Stimulated activated naive CD8-positive, alpha-beta T cell treated with anti-CD3 and anti-CD28 coated beads, Interleukin-15, Interleukin-2, amounts not matched to agents 100 U/mL and 50 U/mL, for 24 hours (primary cell): ENCODE results near the gene BLNK.

Source experiments
- ATAC-seq: fragments of 150-1000 bp; cut with Tn5 transposase; one replicate; pipeline ENCODE4 v1.10.0; 2021
- DNase-seq: peaks from one replicate; pipeline ENCODE4 v3.0.0; 2021

BLNK gene

DNA sequence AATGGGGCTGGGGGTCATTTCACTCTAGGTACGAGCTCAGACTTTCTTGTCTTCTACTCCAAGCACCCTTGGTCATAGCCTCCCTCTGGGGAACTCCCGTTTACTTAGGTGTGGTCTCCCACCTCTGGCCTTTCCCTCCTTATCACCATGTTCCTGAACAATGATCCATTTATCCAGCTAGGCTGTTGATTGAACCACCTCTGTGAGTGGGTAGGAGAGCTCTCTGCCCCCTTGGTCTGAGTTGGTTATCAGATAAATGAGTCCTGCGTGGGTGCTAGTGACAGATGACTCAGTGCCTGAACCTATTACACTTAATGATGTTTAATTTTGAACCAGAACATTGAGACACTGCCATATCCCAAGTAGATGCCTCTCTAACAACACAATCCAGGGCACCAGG lies 9.4 kb downstream of the BLNK start:
- no peak for DNase-seq
- no peak for ATAC-seq

DNA sequence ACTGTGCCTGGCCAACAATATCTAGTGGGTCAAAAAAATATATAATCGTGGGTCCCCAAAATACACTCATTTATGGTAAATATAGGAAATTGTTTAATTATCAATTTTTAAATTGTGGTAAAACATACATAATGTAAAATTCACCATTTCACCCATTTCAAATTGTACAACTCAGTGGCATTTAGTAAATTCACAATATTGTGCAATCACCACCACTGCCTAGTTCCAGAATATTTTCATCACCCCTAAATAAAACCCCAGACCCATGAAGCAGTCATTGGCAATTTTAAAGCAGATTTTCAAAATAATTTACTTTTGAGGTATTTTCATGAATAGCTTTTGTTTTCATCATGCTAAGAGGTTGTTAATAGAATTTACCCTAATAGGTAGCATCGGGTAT lies 10.2 kb downstream of the BLNK start:
- no peak for ATAC-seq

DNA sequence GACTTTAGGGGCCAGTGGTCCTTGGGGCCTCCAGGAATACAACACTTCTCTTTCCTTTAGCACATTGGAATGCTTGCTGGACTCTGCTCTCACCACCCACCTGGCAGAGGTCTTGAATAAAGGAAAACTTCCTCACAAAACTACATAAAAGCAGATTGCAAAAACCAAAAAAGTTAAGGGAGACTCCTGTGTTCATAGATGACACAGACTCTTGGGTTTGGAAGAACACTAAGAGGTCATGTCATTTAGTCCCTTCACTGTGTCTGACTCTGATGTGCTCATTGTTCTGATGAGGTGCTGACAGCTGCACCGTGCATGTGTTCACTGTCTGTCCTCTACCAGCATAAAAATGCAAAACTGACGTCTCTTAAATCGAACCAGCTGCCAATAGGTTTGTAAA lies 11.4 kb downstream of the BLNK start:
- ATAC-seq (no peak), DNase-seq (no peak)

More for the DNA sequence above, 10.2 kb downstream of the BLNK start:
- DNase-seq: no peak

DNA sequence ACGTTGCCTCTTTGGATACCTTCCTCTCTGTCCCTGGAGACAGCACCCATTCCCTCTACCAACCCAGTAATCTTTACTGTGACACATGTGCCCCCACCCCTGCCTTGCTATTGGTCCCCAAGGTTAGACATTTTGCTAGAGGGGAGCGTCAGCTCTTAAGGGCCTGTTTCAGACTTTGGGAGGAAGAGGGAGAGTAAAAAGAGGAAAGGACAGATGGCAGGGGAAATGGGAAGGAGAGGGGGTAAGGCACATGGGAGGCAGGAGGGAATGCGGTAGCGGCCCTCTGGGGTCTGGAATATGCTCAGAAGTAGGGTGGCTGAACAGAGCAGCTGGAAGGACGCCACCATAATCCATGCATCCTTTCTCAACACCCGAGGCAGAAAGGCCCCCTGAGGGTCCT lies 12.2 kb downstream of the BLNK start:
- ATAC-seq (no peak), DNase-seq (no peak)

DNA sequence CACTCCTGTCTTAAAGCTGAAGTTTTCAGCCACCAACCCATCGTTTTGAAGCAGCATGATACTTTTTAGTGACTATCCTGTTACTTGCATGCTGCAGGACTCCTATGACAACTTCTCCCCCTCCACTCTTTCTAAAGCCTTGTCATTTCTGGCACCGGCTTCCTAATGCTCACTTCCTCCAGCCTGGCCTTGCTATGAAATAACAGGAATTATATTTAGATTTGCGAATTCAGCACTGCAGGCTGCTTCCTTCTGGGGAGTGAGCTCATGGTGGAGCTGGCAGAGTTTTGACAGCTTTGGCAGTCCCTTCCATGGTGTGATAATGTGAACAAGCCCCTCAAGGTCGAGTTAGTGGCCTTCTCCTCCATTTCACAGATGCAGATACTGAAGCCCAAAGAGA lies 13.4 kb downstream of the BLNK start:
- no peak for ATAC-seq
- no peak for DNase-seq

DNA sequence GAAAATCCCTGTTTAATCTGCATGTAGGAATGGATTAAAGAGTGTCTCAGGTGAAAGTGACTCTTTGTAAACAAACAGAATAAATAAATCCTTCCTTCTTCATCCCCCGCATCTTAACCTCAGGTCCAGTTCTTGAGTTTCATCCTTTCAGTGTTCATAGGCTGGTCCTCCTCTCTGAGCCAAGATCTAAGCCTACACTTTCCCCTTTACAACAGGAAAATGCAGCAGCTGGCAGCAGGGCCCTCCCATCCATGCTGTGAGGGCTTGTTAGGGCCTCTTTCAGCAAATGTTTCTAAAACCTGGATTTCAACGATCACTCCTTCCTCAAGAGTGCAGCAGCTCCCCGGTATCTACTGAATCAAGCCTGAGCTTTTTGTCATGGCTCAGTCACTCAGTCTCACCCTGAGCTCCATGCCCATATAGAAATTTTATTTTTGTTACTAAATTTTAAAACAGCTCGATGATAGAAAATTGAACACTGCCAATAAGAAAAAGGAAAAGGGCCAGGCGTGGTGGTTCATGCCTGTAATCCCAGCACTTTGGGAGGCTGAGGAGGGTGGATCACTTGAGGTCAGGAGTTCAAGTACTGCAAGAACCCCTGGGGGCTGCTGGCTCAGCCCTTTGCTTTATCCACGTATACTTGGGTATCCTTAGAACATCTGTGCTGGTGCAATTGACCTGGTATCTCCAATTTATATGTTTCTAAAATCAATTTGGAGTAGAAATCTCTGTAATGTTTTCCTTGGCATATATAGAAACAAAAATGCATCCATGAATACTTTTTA lies 15.6 kb downstream of the BLNK start:
- ATAC-seq (no peak), DNase-seq (no peak)

DNA sequence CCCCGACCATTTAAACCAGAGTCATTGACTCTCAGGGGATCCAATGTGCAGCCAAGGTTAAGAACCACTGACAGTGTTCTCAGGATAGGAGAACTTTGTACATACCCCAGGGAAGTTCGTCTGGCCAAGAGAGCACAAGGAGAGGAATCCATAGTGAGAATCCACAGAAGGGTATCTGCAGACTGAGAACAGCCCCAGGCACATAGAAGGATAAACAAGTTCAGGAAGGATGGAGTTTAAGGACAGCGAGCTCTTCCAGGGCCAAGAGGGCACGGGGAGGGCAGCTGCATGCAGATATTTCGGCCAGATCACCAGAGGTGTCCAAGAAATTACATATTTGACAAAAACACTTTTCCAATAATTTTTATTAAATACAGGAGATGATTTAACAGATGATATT lies 16.4 kb downstream of the BLNK start:
- ATAC-seq (no peak), DNase-seq (no peak)

DNA sequence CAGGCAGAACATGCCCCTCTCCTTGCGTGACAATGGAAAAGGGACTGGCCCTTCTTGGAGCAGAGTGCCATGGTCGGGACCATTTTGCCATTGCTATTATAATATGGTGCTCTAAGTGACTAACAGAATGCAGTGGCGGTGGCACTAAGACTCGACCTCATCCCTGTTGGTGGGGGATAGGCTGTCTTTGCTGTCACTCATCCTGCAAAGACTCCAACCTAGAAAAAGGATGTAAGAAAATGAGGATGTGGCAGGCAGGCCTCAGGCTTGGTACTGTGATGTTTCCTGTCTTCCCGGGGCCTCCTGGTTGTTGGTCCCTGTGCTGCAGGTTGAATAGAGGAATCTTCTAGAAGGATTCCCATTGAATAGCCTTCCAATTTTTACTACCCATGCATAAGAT lies 18.6 kb downstream of the BLNK start:
- DNase-seq (no peak), ATAC-seq (no peak)

DNA sequence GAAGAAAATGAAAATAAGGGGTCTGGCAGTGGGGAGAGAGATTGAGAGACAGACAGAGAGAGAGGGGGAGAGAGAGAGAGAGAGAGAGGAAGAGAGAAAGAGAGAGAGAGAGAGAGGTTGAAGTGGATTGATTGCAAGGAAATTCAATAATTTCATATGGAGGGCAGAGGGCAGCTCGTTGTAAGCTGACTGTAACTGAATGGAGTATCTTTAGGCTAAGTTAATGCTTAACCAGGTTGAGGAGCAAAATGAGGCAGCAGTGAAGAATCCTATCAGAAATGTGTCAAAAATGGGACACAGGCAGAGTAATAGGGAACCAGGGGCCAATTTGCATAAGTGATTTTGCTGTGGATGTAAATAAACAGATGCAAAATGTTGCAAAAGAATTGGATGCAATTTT lies 21.0 kb downstream of the BLNK start:
- DNase-seq (no peak), ATAC-seq (no peak)

DNA sequence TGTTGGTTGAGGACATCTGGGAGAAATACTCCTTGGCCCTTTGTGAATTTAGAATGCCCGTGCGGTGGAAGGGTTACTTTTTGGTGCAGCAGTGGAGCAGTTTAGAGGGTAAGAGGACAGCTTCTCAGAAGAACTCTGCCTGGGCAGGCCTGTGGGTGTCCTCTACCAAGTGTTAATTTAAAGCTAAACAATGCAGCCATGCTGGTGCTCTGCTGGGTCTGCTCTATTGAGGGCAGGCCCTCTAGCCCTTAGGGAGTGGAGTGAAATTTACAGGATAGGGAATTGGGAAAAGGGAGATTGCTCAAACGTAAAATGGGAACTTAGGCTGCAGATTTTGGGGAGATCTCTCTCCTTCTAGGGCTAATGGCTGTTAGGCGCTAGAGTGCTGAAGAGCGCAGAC lies 22.1 kb downstream of the BLNK start:
- ATAC-seq (no peak), DNase-seq (no peak)

DNA sequence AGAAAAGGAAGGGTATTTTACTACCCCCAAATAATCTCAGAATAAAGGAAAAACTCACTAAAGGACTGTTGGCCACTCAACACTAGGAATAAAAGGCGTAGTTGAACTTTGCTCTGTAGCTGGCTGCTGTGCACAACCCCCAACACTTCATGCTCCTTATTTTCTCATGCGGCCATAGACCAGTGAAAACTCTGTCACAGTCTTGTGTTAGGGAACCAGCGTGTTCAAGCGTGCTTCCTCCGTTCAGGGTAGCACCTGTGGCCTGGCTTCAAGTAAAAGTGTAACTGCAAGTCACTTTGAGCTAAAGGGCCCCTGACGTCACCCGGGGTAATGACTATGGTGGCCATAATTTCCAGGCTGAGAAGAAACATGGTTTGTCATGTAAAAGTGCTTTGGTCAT lies 27.0 kb downstream of the BLNK start:
- peak; percentile 31 for DNase-seq
- peak; percentile 49 for ATAC-seq

DNA sequence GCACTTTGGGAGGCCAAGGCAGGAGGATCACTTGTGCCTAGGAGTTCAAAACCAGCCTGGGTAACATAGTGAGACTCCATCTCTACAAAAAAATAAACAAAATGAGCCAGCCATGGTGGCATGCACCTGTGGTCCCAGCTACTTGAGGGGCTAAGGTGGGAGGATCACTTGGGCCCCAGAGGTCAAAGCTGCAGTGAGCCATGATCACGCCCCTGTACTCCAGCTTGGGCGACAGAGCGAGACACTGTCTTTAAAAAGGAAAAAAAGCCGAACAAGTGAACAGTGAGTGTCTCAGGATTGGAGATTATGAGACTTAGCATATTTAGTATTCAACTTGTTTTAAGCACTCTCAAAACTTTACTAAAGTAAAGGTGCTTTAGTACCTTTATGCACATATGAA lies 28.1 kb downstream of the BLNK start:
- DNase-seq (no peak), ATAC-seq (no peak)

DNA sequence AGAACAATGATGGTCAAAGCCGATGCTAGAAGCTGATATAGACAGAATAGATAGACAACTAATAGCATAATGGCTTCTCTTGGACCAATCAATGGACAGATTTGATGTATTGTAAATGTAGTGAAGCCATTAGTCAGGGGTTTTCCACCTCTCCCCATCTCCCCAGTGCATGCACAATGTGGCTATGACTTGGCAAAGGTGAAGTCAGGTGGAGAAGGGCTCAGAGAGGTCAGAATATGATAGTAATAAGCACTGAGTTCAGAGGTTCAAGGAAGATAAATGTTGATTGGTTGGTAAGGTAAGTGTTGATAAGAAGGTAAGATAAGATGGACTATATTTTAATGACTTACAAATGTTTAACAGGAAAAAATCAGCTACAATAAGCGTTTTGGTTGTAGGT lies 28.5 kb downstream of the BLNK start:
- DNase-seq: no peak

DNA sequence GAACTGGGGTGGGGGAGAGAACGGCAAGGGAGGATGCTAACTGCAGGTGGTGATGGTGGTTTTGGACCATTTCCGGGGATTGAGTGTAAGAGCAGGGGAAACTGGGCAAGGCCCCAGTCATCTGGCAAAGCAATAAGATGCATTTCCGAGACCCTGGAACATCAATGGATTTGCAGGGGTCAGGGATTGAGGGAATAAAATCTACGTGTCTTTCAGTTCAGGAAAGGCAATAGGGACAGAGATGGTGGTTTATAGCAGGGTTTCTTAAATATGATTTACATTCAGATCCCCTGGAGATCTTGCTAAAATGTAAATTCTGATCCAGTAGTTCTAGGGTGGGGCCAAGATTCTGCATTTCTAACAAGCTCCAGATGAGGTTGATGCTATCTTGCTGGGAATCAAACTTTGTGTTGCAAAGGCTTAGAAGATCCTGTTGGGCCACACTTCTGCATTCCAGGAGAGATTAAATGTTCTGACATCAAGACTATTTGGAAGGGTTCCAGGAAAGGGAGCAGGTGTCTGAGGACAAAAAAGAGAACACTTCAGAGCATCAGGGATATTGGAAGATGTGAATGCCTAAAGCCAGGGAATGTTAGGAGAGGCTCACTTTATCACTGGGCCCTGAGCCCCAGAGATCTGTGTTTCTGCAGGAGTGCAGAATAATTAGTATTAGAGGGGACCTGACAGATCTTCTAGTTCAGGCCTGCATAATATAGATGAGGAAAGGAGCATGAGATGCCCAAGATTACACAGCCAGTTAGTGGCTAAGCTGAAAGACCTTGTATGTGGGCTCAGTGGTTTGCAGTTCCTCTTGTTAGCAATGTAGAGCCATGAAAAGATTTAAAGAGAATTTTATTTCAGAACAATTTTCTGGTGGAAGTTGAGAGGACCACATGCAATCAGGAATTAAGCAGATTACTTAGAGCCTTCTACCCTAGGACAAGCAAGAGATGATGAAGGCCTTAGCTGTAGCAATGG lies 32.4 kb downstream of the BLNK start:
- no peak for ATAC-seq
- DNase-seq: no peak

More for the DNA sequence above, 28.5 kb downstream of the BLNK start:
- ATAC-seq: no peak

DNA sequence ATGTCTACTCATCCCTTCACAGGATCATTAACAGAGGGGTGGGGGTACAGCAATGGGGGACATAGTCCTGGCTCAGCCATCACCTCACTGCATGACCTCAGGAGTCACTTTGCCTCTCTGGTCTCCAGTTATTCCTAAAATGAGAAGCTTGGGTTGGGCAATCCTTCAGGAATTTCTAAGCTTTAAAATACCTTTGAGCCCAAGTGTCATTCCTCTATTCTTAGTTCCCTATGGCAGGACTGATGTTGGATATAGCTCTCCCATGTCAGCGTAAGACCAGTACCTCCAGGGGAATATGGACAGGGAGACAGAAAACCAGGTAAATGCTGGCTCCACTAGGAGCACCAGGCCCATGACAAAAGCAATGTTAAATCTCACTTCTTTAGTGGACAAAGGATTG lies 34.5 kb downstream of the BLNK start:
- no peak for DNase-seq
- no peak for ATAC-seq

DNA sequence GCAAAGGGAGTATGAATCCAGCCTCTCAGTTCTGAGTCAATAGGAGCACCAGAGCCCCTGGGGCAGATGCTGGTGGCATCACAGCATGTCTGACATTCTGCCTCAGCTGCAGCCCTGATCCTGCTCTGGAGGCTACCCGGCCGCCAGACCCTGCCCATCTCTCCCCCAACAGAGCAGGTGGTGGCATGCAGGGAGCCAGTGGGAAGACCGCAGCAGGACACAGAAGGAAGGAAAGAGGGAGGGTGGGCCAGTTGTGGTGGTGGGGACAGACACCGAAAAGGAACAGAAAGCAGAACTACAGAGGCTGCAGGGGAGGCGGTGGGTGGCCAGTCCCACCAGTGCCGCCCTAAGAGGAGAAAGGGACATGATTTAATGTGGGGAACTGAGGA lies 35.3 kb downstream of the BLNK start:
- no peak for ATAC-seq
- no peak for DNase-seq

DNA sequence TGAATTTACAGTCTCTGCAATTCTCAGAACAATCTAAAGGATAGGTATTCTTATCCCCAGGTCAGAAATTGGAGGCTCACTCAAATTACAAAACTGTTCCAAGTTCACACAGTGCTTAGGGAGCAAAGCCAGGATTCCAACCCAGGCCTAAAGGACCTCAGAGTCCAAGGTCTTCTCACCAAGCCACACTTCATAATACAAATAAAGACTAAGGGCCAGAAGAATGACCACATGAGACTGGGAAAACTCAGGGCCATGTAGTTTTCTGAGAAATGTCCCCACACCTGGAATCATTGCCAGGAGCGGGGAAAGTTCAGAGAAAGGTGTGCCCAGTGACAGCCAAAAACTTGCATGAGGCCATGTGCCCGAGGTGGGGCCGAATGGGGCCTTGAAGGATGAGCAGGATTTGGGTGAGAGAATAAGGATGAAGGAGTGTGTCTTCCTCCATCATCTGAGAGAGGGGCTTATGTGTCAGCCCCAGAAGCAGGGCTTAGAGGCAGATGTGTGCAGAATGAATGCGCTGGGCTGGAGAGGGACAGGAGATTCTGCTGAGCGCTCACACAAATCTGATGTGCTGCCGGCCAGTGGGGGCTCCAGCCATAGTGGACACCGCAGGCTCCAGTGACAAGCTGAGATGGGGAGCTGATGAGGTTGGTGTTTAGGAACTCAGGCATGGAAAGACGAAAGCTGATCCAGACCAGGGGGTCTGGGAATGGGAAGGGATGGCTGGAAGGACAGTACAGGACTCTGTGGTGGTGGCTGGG lies 35.9 kb downstream of the BLNK start:
- DNase-seq: no peak
- no peak for ATAC-seq

DNA sequence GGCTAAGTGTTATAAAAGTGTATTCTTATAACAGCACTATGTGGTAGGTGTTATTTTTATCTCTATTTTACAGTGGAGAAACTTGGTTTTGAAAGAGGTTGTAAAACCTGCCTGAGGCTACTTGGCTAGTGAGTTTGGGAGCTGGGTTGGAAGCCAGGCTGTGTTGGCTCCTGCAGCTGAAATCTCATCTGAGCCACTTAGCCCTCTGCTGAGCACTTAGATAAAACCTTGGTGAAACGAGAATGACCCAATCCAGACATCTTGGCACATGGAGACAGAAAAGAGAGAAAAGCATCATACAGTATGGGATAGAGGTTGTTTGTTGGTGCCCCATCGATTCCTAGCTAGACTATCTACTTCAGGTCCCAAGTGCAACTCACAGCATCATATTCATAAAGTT lies 37.4 kb downstream of the BLNK start:
- ATAC-seq: no peak

DNA sequence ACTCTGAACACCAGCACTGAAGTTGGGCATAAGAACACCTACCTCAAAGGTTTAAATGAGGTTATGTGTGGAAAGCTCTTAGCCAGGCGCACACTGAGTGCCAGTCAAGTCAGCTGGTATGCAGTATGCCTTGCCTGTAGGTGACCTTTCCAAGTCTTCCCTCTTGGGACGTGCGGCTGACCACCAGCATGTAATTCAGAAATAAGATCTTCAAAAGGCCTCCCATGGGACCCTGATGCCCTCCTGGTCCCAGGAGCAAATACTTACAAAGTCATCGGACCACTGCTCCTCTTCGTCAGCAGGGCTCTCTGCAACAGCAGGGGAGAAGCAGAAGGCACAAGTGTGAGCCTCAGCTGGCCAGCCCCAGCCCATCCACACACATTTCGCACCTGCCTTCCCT lies 40.8 kb downstream of the BLNK start:
- ATAC-seq (no peak), DNase-seq (no peak)

More for the DNA sequence above, 37.4 kb downstream of the BLNK start:
- DNase-seq: no peak

DNA sequence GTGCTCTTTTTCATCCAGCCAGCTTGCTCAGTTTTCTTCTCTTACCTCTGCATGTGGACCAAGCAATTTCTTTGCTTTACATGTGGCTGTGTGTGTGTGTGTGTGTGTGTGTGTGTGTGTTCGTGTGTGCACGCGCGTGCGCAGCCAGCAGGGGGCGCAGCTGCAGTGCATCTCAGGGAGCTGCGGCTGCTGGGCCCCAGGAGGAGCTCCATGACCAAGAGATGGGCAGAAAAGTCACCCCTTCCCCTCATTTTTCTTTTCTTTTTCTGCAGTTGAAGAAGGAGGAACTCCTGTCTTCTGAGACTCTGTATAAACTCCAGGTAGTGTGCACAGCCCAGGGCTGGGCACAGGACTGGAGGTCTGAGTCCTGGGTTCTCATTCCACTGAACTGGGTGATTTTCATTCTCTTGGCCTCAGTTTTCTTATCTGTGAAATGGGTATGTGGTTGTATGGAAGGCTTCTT lies 41.8 kb downstream of the BLNK start:
- peak; percentile 78 for ATAC-seq
- DNase-seq: peak; percentile 82

DNA sequence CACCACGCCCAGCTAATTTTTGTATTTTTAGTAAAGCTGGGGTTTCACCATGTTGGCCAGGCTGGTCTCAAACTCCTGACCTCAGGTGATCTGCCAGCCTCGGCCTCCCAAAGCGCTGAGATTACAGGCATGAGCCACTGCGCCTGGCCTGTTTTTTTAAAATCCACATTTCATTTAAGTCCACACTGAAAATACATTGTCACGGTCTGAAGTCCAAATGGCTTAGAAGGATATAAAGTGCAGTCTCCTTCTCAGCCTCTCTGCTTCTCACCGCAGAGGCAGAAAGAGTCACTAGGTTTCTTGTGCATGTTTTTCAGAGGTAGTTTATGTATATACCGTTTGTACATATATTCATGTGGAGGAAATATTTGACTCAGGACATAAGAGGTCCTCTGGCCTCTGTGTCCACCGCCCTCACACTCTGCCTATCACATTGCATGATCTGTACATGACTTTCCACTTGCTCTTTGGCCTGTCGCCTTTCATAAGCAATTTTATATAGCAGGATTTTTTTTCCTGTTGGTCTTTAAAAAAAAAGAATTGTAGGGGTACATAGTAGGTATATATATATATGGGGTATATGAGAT lies 42.9 kb downstream of the BLNK start:
- ATAC-seq (no peak), DNase-seq (no peak)

DNA sequence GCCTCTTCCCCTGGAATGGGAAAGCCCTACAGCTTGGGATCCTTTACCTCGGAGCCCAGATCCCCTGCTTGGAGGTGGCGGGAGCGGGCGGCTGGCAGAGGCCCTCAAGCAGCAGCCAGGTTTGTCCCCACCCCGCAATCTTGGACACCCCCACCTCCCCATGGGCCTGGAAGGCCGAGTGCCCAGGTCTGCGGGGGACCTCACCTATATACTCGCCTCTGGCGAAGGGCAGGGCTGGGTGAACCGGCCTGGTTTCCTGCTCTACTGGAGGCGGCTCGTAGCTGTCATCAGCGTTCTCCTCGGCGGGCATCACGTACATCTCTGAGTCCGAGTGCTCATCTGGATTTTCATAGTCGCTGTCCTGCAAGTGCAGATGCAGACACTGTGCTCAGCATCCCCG lies 44.2 kb downstream of the BLNK start:
- DNase-seq: no peak
- no peak for ATAC-seq
